GM12878 (cell line): Measurements from ENCODE around the gene STRBP. TPM values are rescaled to one million over a fixed set of nuclear protein-coding genes. Genes with fewer than 3 reads are reported as not detected.

ENCODE experiments used
- CBX3 ChIP-seq: fragments of 200-600 bp; sonication (generic); IDR thresholded peaks from 2 replicates; pipeline ENCODE4 v1.6.1; 2016; ENCODE audit warnings: low read depth, borderline replicate concordance
- DPF2 ChIP-seq: fragments of 450-650 bp; IDR thresholded peaks from 2 replicates; pipeline ENCODE4 v1.6.1; 2017; ENCODE audit warnings: mild to moderate bottlenecking
- MEF2A ChIP-seq: IDR thresholded peaks from 2 replicates; pipeline ENCODE4 v1.6.1; 2011; ENCODE audit warnings: low read depth, mild to moderate bottlenecking, low read length, moderate library complexity; ENCODE audit not compliant: insufficient read depth
- POLR2A ChIP-seq: IDR thresholded peaks from 2 replicates; pipeline ENCODE4 v1.6.1; 2011; ENCODE audit warnings: low read depth, mild to moderate bottlenecking, low read length
- RELA ChIP-seq: fragments of 450-650 bp; IDR thresholded peaks from 2 replicates; pipeline ENCODE4 v1.8.0; 2014; ENCODE audit warnings: borderline replicate concordance; ENCODE audit not compliant: partially characterized antibody
- RUNX3 ChIP-seq: IDR thresholded peaks from 2 replicates; pipeline ENCODE4 v1.6.1; 2012; ENCODE audit warnings: low read length, inconsistent platforms
- TCF7 ChIP-seq: IDR thresholded peaks from 2 replicates; pipeline ENCODE4 v1.6.1; 2014; ENCODE audit warnings: antibody characterized with exemption, borderline replicate concordance
- ZNF384 ChIP-seq: IDR thresholded peaks from 2 replicates; pipeline ENCODE4 v1.6.1; 2012; ENCODE audit warnings: low read depth, mild to moderate bottlenecking, low read length, improper control_type of control experiment, borderline replicate concordance
- polyA plus RNA-seq, 11 experiments: library from polyadenylated mRNA; depleted of rRNA in 4 of 11; unstranded in 6 of 11; stranded (reverse) in 5 of 11; fragments of >200 nt; fragmentation: Nextera tagmentation in 4 of 11; fragmentation: Illumina TruSeq in 1 of 11; extraction: Ambion mirVana in 4 of 11; extraction: Trizol in 1 of 11; gene quantifications; 1 replicate in 1 of 11; 2 replicates in 10 of 11; pipeline versions ENCODE4 v1.2.1 to v1.2.3, GENCODE V29; 2011 to 2016; ENCODE audit warnings: inconsistent platforms in 2 of 11, missing spikeins in 2 of 11, low read depth in 1 of 11
- total RNA-seq, 4 experiments: library from RNA; depleted of rRNA in 3 of 4; stranded (reverse); fragments of >200 nt in 3 of 4; fragmentation: Illumina TruSeq in 1 of 4; extraction: Trizol in 1 of 4; gene quantifications; 2 replicates each; pipeline versions ENCODE4 v1.2.1 to v1.2.3, GENCODE V29; 2013 to 2021
- TF ChIP-seq, protein P1 (sequence below): IDR thresholded peaks from 2 replicates; pipeline ENCODE4 v1.6.1; 2012; ENCODE audit warnings: low read length, inconsistent platforms
- TF ChIP-seq, protein P2 (sequence below): fragments of 450-650 bp; IDR thresholded peaks from 2 replicates; pipeline ENCODE4 v1.6.1; 2017; ENCODE audit warnings: antibody characterized with exemption, mild to moderate bottlenecking, moderate library complexity
- TF ChIP-seq, protein P3 (sequence below): fragments of 450-650 bp; conservative IDR thresholded peaks from 2 replicates; pipeline ENCODE4 v1.6.1; 2017; ENCODE audit warnings: mild to moderate bottlenecking, moderate library complexity

STRBP gene
- total and polyA plus RNA-seq, 10 of the 15 experiments (the other 5 are each of a cell fraction or from before 2014, with no cell fraction given) = 31.0 to 96.8 (median 71.4) TPM

DNA sequence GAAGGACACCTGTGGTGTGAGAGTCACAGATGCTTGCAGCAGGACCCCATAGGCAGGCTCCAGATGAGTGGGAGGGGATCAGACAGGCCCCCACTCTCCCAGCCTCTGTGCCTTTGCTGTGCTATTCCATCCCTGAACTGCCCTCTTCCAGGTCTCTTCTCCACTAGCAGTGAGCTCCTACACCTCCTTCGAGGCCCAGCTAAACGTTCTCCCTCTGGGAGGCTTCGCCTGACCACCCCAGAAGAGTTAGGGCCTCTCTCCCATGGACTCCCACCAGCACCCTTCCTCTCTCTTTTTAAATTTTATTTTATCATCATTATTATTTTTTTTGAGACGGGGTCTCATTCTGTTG is 35.9 kb upstream of the STRBP start (continued):
- TF ChIP-seq, protein P1, sequence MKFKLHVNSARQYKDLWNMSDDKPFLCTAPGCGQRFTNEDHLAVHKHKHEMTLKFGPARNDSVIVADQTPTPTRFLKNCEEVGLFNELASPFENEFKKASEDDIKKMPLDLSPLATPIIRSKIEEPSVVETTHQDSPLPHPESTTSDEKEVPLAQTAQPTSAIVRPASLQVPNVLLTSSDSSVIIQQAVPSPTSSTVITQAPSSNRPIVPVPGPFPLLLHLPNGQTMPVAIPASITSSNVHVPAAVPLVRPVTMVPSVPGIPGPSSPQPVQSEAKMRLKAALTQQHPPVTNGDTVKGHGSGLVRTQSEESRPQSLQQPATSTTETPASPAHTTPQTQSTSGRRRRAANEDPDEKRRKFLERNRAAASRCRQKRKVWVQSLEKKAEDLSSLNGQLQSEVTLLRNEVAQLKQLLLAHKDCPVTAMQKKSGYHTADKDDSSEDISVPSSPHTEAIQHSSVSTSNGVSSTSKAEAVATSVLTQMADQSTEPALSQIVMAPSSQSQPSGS = no peak
- no peak for TF ChIP-seq TCF7
- TF ChIP-seq, protein P2, sequence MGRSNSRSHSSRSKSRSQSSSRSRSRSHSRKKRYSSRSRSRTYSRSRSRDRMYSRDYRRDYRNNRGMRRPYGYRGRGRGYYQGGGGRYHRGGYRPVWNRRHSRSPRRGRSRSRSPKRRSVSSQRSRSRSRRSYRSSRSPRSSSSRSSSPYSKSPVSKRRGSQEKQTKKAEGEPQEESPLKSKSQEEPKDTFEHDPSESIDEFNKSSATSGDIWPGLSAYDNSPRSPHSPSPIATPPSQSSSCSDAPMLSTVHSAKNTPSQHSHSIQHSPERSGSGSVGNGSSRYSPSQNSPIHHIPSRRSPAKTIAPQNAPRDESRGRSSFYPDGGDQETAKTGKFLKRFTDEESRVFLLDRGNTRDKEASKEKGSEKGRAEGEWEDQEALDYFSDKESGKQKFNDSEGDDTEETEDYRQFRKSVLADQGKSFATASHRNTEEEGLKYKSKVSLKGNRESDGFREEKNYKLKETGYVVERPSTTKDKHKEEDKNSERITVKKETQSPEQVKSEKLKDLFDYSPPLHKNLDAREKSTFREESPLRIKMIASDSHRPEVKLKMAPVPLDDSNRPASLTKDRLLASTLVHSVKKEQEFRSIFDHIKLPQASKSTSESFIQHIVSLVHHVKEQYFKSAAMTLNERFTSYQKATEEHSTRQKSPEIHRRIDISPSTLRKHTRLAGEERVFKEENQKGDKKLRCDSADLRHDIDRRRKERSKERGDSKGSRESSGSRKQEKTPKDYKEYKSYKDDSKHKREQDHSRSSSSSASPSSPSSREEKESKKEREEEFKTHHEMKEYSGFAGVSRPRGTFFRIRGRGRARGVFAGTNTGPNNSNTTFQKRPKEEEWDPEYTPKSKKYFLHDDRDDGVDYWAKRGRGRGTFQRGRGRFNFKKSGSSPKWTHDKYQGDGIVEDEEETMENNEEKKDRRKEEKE = no peak
- TF ChIP-seq CBX3 = no peak
- TF ChIP-seq ZNF384 = no peak
- TF ChIP-seq POLR2A = no peak
- TF ChIP-seq DPF2 = no peak
- no peak for TF ChIP-seq MEF2A
- no peak for TF ChIP-seq RUNX3
- TF ChIP-seq, protein P3, sequence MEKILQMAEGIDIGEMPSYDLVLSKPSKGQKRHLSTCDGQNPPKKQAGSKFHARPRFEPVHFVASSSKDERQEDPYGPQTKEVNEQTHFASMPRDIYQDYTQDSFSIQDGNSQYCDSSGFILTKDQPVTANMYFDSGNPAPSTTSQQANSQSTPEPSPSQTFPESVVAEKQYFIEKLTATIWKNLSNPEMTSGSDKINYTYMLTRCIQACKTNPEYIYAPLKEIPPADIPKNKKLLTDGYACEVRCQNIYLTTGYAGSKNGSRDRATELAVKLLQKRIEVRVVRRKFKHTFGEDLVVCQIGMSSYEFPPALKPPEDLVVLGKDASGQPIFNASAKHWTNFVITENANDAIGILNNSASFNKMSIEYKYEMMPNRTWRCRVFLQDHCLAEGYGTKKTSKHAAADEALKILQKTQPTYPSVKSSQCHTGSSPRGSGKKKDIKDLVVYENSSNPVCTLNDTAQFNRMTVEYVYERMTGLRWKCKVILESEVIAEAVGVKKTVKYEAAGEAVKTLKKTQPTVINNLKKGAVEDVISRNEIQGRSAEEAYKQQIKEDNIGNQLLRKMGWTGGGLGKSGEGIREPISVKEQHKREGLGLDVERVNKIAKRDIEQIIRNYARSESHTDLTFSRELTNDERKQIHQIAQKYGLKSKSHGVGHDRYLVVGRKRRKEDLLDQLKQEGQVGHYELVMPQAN = no peak
- no peak for TF ChIP-seq RELA
- TF ChIP-seq, all 136 proteins: peak for 0
